ENCODE results near the gene ZYG11A. TPM values are rescaled to one million over a fixed set of nuclear protein-coding genes. Genes with fewer than 3 reads are reported as not detected.

ZYG11A gene
- polyA plus RNA-seq, 1 donor: 0.25 TPM

- Histone ChIP-seq H3K4me1 (ENCODE audit: control insufficient read depth, insufficient read depth, low read length) (no peaks in the 10 kb centered on the region), H3K36me3 (ENCODE audit: control insufficient read depth, insufficient read depth, low read length) (peaks cover 6% of the 10 kb centered on the region), H3K4me3 (ENCODE audit: low read length) (no peak overlapping the region), H3K9me3 (ENCODE audit: control insufficient read depth, low read depth, low read length) (peaks cover 2% of the 10 kb centered on the region), H3K27me3 (ENCODE audit: control insufficient read depth, insufficient read depth, low read length) (no peaks in the 10 kb centered on the region), H3K27ac (ENCODE audit: low read length) (no peak overlapping the region)
- no peak for DNase-seq
- WGBS (ENCODE audit: insufficient coverage, low lambda C conversion rate): 82% methylated on average over 2 of the region's 10 CpGs
Measured at GRCh38 chr1:52916241-52916975, 73.8 kb downstream of the ZYG11A start.

- Histone ChIP-seq H3K36me3 (ENCODE audit: control insufficient read depth, insufficient read depth, low read length) (peaks cover 2% of the 10 kb centered on the region), H3K4me3 (ENCODE audit: low read length) (no peak overlapping the region), H3K27ac (ENCODE audit: low read length) (no peak overlapping the region), H3K27me3 (ENCODE audit: control insufficient read depth, insufficient read depth, low read length) (no peaks in the 10 kb centered on the region), H3K4me1 (ENCODE audit: control insufficient read depth, insufficient read depth, low read length) (peaks cover under 1% of the 10 kb centered on the region), H3K9me3 (ENCODE audit: control insufficient read depth, low read depth, low read length) (peaks cover 4% of the 10 kb centered on the region)
- DNase-seq: peak in 1 of 2 donors; percentile 27
- 83% methylated on average over 1 of the region's 7 CpGs for WGBS (ENCODE audit: insufficient coverage, low lambda C conversion rate)
Measured at GRCh38 chr1:52917156-52917555, 74.6 kb downstream of the ZYG11A start.

- Histone ChIP-seq H3K9me3 (ENCODE audit: control insufficient read depth, low read depth, low read length) (peaks cover 4% of the 10 kb centered on the region), H3K27me3 (ENCODE audit: control insufficient read depth, insufficient read depth, low read length) (no peaks in the 10 kb centered on the region), H3K4me1 (ENCODE audit: control insufficient read depth, insufficient read depth, low read length) (peaks cover 2% of the 10 kb centered on the region), H3K4me3 (ENCODE audit: low read length) (no peak overlapping the region), H3K27ac (ENCODE audit: low read length) (no peak overlapping the region), H3K36me3 (ENCODE audit: control insufficient read depth, insufficient read depth, low read length) (peaks cover 2% of the 10 kb centered on the region)
- WGBS (ENCODE audit: insufficient coverage, low lambda C conversion rate): no CpG with 5 or more reads among the region's 1 CpG
- DNase-seq: no peak
Measured at GRCh38 chr1:52917581-52917980, 75.0 kb downstream of the ZYG11A start.

- Histone ChIP-seq H3K4me1 (ENCODE audit: control insufficient read depth, insufficient read depth, low read length) (peaks cover 2% of the 10 kb centered on the region), H3K36me3 (ENCODE audit: control insufficient read depth, insufficient read depth, low read length) (no peaks in the 10 kb centered on the region), H3K9me3 (ENCODE audit: control insufficient read depth, low read depth, low read length) (peaks cover 4% of the 10 kb centered on the region), H3K4me3 (ENCODE audit: low read length) (no peak overlapping the region), H3K27me3 (ENCODE audit: control insufficient read depth, insufficient read depth, low read length) (no peaks in the 10 kb centered on the region), H3K27ac (ENCODE audit: low read length) (no peak overlapping the region)
- WGBS (ENCODE audit: insufficient coverage, low lambda C conversion rate): 80% methylated on average over 1 of the region's 6 CpGs
- DNase-seq: no peak
Measured at GRCh38 chr1:52918201-52918600, 75.6 kb downstream of the ZYG11A start.

- Histone ChIP-seq H3K36me3 (ENCODE audit: control insufficient read depth, insufficient read depth, low read length) (no peaks in the 10 kb centered on the region), H3K4me1 (ENCODE audit: control insufficient read depth, insufficient read depth, low read length) (peaks cover 2% of the 10 kb centered on the region), H3K9me3 (ENCODE audit: control insufficient read depth, low read depth, low read length) (peaks cover 4% of the 10 kb centered on the region), H3K27me3 (ENCODE audit: control insufficient read depth, insufficient read depth, low read length) (no peaks in the 10 kb centered on the region), H3K27ac (ENCODE audit: low read length) (no peak overlapping the region), H3K4me3 (ENCODE audit: low read length) (no peak overlapping the region)
- no CpG with 5 or more reads among the region's 7 CpGs for WGBS (ENCODE audit: insufficient coverage, low lambda C conversion rate)
- DNase-seq: peak in 1 of 2 donors; percentile 23
Measured at GRCh38 chr1:52919051-52919722, 76.6 kb downstream of the ZYG11A start.

- Histone ChIP-seq H3K4me3 (ENCODE audit: low read length) (no peak overlapping the region), H3K9me3 (ENCODE audit: control insufficient read depth, low read depth, low read length) (peaks cover 4% of the 10 kb centered on the region), H3K4me1 (ENCODE audit: control insufficient read depth, insufficient read depth, low read length) (peaks cover 2% of the 10 kb centered on the region), H3K36me3 (ENCODE audit: control insufficient read depth, insufficient read depth, low read length) (no peaks in the 10 kb centered on the region), H3K27me3 (ENCODE audit: control insufficient read depth, insufficient read depth, low read length) (no peaks in the 10 kb centered on the region), H3K27ac (ENCODE audit: low read length) (no peak overlapping the region)
- whole genome bisulfite sequencing (ENCODE audit: insufficient coverage, low lambda C conversion rate): 90% methylated on average over 2 of the region's 10 CpGs
- no peak for DNase-seq
Measured at GRCh38 chr1:52919723-52920483, 77.3 kb downstream of the ZYG11A start.

GRCh38 chr1:52920791-52921291 is 78.3 kb downstream of the ZYG11A start:
- Histone ChIP-seq H3K36me3 (ENCODE audit: control insufficient read depth, insufficient read depth, low read length) (no peaks in the 10 kb centered on the region), H3K27me3 (ENCODE audit: control insufficient read depth, insufficient read depth, low read length) (no peaks in the 10 kb centered on the region), H3K27ac (ENCODE audit: low read length) (peak overlapping the region; percentile 88), H3K4me1 (ENCODE audit: control insufficient read depth, insufficient read depth, low read length) (peaks cover 2% of the 10 kb centered on the region), H3K4me3 (ENCODE audit: low read length) (peak overlapping the region; percentile 86), H3K9me3 (ENCODE audit: control insufficient read depth, low read depth, low read length) (peaks cover 4% of the 10 kb centered on the region)
- peak in 1 of 2 donors; percentile 63 for DNase-seq
- WGBS (ENCODE audit: insufficient coverage, low lambda C conversion rate): no CpG with 5 or more reads among the region's 35 CpGs

GRCh38 chr1:52925571-52926005 is 83.0 kb downstream of the ZYG11A start:
- no peaks in the 10 kb centered on the region for H3K27me3 ChIP-seq (ENCODE audit: control insufficient read depth, insufficient read depth, low read length)
- peaks cover 2% of the 10 kb centered on the region for H3K4me1 ChIP-seq (ENCODE audit: control insufficient read depth, insufficient read depth, low read length)
- no peak overlapping the region for H3K4me3 ChIP-seq (ENCODE audit: low read length)
- peaks cover 2% of the 10 kb centered on the region for H3K36me3 ChIP-seq (ENCODE audit: control insufficient read depth, insufficient read depth, low read length)
- DNase-seq: peak in 1 of 2 donors; percentile 36
- no peak overlapping the region for H3K27ac ChIP-seq (ENCODE audit: low read length)
- H3K9me3 ChIP-seq (ENCODE audit: control insufficient read depth, low read depth, low read length): peaks cover 4% of the 10 kb centered on the region
- no CpG with 5 or more reads among the region's 5 CpGs for WGBS (ENCODE audit: insufficient coverage, low lambda C conversion rate)

GRCh38 chr1:52926864-52927211 is 84.3 kb downstream of the ZYG11A start:
- H3K9me3 ChIP-seq (ENCODE audit: control insufficient read depth, low read depth, low read length): no peaks in the 10 kb centered on the region
- WGBS (ENCODE audit: insufficient coverage, low lambda C conversion rate): no CpG with 5 or more reads among the region's 12 CpGs
- no peaks in the 10 kb centered on the region for H3K27me3 ChIP-seq (ENCODE audit: control insufficient read depth, insufficient read depth, low read length)
- peak overlapping the region; percentile 92 for H3K4me3 ChIP-seq (ENCODE audit: low read length)
- peaks cover 2% of the 10 kb centered on the region for H3K4me1 ChIP-seq (ENCODE audit: control insufficient read depth, insufficient read depth, low read length)
- DNase-seq: no peak
- peaks cover 2% of the 10 kb centered on the region for H3K36me3 ChIP-seq (ENCODE audit: control insufficient read depth, insufficient read depth, low read length)
- H3K27ac ChIP-seq (ENCODE audit: low read length): peak overlapping the region; percentile 78
